DND-41 (cell line): ENCODE data around the gene SDCCAG8.

Experiments
- CTCF ChIP-seq: IDR thresholded peaks from 2 replicates; pipeline ENCODE4 v1.5.1; 2012; ENCODE audit warnings: borderline replicate concordance, low read length, moderate library complexity, mild to moderate bottlenecking; ENCODE audit not compliant: poor library complexity, severe bottlenecking; ENCODE audit errors: extremely low read depth
- EZH2 ChIP-seq: IDR thresholded peaks from 3 replicates; pipeline ENCODE4 v1.6.1; 2012; ENCODE audit warnings: borderline replicate concordance, low read depth, mild to moderate bottlenecking, moderate library complexity, low read length, inconsistent platforms; ENCODE audit not compliant: severe bottlenecking

DNA sequence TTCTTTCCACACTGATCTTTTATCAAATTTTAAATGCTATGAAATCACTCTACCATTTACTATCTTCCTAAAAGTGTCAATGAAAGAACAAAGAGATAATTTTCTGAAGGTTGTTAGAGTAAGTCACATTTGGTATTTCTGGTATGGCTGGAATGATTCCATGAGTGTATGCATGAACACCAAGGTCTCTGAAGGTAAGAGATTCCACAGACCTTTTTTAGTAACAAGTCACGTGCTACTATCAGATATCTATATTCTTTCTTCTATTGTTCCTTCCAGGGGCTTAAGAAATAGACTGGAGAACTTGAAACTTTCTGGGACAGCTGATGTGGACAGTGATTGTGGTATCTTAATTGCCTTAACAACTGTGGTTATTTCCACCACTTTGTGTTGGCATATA is 265.0 kb downstream of the SDCCAG8 start:
- TF ChIP-seq CTCF = no peak
- no peak for TF ChIP-seq EZH2
